ENCODE measurements around the gene MEGF6. TPM values are rescaled to one million over a fixed set of nuclear protein-coding genes. Genes with fewer than 3 reads are reported as not detected.

Gene MEGF6
- total RNA-seq, 1 donor, result 85.4 TPM

DNA sequence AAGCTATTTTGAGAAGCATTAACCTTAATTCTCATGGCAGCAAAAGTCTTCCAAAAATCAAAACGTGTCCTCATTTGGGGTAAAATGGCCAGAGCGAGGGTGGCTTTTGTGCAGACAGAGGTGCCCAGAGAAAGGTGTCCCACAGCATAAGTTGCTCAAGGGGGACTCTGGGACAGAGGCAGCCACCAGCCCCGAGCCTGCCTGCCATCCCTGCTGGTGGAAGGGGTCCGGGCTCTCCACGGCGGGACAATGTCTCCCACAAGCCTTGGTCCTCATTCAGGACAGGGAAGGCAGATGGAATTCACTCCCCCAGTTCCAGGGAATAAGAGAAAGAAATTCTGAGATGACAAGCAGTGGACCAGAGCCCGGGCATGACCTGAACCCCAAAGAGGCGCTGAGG lies 169.4 kb downstream of the MEGF6 start:
- Histone ChIP-seq H3K9me3 (ENCODE audit: low read depth, low read length) (no peaks in the 10 kb centered on the region), H3K4me1 (ENCODE audit: insufficient read depth, low read length) (no peaks in the 10 kb centered on the region), H3K36me3 (ENCODE audit: insufficient read depth, low read length) (no peaks in the 10 kb centered on the region), H3K27me3 (ENCODE audit: insufficient read depth, low read length) (peaks cover 35% of the 10 kb centered on the region), H3K27ac (ENCODE audit: low read depth, low read length) (no peak overlapping the region), H4K20me1 (ENCODE audit: insufficient read depth, low read length) (peaks cover 2% of the 10 kb centered on the region), H3K4me3 (ENCODE audit: insufficient read depth, low read length) (no peak overlapping the region), H3K79me2 (ENCODE audit: insufficient read depth, low read length) (no peaks in the 10 kb centered on the region), H2AFZ (ENCODE audit: low read length) (no peak overlapping the region), H3K4me2 (ENCODE audit: insufficient read depth, low read length) (no peak overlapping the region)
- DNase-seq (ENCODE audit: insufficient read length, low spot score, missing footprints), result no peak
- TF ChIP-seq, protein P1, sequence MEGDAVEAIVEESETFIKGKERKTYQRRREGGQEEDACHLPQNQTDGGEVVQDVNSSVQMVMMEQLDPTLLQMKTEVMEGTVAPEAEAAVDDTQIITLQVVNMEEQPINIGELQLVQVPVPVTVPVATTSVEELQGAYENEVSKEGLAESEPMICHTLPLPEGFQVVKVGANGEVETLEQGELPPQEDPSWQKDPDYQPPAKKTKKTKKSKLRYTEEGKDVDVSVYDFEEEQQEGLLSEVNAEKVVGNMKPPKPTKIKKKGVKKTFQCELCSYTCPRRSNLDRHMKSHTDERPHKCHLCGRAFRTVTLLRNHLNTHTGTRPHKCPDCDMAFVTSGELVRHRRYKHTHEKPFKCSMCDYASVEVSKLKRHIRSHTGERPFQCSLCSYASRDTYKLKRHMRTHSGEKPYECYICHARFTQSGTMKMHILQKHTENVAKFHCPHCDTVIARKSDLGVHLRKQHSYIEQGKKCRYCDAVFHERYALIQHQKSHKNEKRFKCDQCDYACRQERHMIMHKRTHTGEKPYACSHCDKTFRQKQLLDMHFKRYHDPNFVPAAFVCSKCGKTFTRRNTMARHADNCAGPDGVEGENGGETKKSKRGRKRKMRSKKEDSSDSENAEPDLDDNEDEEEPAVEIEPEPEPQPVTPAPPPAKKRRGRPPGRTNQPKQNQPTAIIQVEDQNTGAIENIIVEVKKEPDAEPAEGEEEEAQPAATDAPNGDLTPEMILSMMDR (IDR thresholded peaks at IDR 0.05; ENCODE audit: extremely low read depth, low read depth, low read length), result no peak

DNA sequence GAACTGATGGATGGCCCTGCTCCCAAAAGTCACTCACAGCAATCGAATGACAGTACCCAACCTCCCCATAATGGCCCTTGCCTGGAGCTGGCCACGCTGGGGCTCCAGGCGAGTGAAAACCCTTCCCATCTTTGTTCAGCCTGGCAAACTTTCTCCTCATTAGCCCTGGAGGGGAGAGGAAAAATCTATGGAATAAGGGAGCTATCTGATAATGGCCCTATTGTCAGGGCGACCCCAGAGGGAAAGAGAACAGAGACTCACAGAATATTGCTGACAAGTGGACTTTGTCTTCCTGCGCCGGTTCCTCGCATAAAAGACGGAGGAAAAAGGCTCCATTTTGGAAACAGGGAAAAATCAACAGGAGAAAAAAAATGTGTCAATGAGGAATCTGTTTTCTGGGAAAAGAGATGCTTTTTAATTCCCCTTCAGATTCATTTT lies 169.9 kb downstream of the MEGF6 start:
- TF ChIP-seq, protein P1 (IDR thresholded peaks at IDR 0.05; ENCODE audit: extremely low read depth, low read depth, low read length), result no peak
- H3K79me2 ChIP-seq (ENCODE audit: insufficient read depth, low read length), result no peaks in the 10 kb centered on the region
- H3K4me2 ChIP-seq (ENCODE audit: insufficient read depth, low read length), result no peak overlapping the region
- no peaks in the 10 kb centered on the region for H3K9me3 ChIP-seq (ENCODE audit: low read depth, low read length)
- H3K4me3 ChIP-seq (ENCODE audit: insufficient read depth, low read length), result no peak overlapping the region
- H3K36me3 ChIP-seq (ENCODE audit: insufficient read depth, low read length), result no peaks in the 10 kb centered on the region
- no peak overlapping the region for H2AFZ ChIP-seq (ENCODE audit: low read length)
- H4K20me1 ChIP-seq (ENCODE audit: insufficient read depth, low read length), result peaks cover 2% of the 10 kb centered on the region
- H3K27ac ChIP-seq (ENCODE audit: low read depth, low read length), result no peak overlapping the region
- no peak for DNase-seq (ENCODE audit: insufficient read length, low spot score, missing footprints)
- no peaks in the 10 kb centered on the region for H3K4me1 ChIP-seq (ENCODE audit: insufficient read depth, low read length)
- peaks cover 35% of the 10 kb centered on the region for H3K27me3 ChIP-seq (ENCODE audit: insufficient read depth, low read length)

DNA sequence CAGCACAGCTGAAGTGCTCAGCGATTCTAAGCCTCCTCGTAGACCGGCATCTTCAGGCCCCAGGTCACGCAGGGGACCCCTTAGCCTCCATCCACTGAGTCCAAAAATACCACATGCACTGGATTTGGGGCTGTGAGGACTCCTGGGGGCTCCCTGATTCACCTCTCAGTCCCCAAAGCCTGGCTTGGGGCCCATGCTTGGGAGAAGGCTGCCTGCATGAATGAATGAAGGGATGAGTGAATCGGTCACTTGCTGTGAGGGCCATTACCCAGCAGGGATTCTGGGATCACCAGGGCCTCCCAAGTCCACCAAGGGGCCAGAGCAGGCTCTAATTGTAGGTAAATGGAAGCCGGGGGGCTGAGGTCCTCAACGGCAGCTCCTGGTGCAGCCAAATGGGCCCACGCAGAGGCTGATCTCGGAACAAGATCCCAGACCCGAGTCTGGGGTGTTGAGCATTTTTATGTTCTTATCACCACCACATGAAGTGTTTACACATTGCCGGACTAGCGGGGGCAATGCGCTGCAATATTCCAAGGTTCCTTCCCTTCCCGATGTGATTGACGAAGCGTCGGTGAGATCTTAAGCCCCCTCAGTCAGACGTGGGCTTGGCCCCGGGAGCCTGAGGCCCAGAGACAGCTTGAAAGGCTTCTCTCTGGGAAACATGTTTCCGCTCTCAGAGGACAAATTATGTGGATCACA lies 170.4 kb downstream of the MEGF6 start:
- Histone ChIP-seq H3K79me2 (ENCODE audit: insufficient read depth, low read length) (no peaks in the 10 kb centered on the region), H4K20me1 (ENCODE audit: insufficient read depth, low read length) (peaks cover 2% of the 10 kb centered on the region), H2AFZ (ENCODE audit: low read length) (no peak overlapping the region), H3K27ac (ENCODE audit: low read depth, low read length) (no peak overlapping the region), H3K4me1 (ENCODE audit: insufficient read depth, low read length) (no peaks in the 10 kb centered on the region), H3K36me3 (ENCODE audit: insufficient read depth, low read length) (no peaks in the 10 kb centered on the region), H3K4me2 (ENCODE audit: insufficient read depth, low read length) (no peak overlapping the region), H3K9me3 (ENCODE audit: low read depth, low read length) (no peaks in the 10 kb centered on the region), H3K4me3 (ENCODE audit: insufficient read depth, low read length) (no peak overlapping the region), H3K27me3 (ENCODE audit: insufficient read depth, low read length) (peaks cover 35% of the 10 kb centered on the region)
- DNase-seq (ENCODE audit: insufficient read length, low spot score, missing footprints), result no peak
- TF ChIP-seq, protein P1 (IDR thresholded peaks at IDR 0.05; ENCODE audit: extremely low read depth, low read depth, low read length), result no peak

DNA sequence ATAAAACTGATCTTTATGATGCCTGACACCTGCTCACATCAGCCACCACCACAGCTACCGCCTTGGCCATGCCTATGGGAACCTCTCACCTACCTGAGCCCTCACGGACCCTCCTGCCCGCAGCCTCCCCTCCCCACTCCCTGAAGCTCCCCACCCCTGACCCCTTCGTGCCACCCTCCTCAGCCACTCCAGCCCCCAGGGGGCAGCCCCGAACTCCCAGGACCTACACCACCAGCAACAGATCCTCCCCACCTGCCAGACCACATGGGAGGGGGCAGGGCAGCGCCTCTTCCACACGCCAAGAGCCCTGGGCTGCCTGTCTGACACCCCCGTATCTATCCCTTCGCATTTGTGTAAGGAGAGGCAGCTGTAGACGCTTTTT lies 171.0 kb downstream of the MEGF6 start:
- Histone ChIP-seq H3K4me2 (ENCODE audit: insufficient read depth, low read length) (no peak overlapping the region), H2AFZ (ENCODE audit: low read length) (no peak overlapping the region), H3K9me3 (ENCODE audit: low read depth, low read length) (no peaks in the 10 kb centered on the region), H3K27me3 (ENCODE audit: insufficient read depth, low read length) (peaks cover 35% of the 10 kb centered on the region), H3K4me1 (ENCODE audit: insufficient read depth, low read length) (no peaks in the 10 kb centered on the region), H3K27ac (ENCODE audit: low read depth, low read length) (no peak overlapping the region), H3K36me3 (ENCODE audit: insufficient read depth, low read length) (no peaks in the 10 kb centered on the region), H3K79me2 (ENCODE audit: insufficient read depth, low read length) (no peaks in the 10 kb centered on the region), H4K20me1 (ENCODE audit: insufficient read depth, low read length) (peaks cover 2% of the 10 kb centered on the region), H3K4me3 (ENCODE audit: insufficient read depth, low read length) (no peak overlapping the region)
- DNase-seq (ENCODE audit: insufficient read length, low spot score, missing footprints), result no peak
- TF ChIP-seq, protein P1 (IDR thresholded peaks at IDR 0.05; ENCODE audit: extremely low read depth, low read depth, low read length), result no peak

Small RNA genes within 50 kb of the gene (small RNA-seq; reads per million reads assigned to genes)
- gene MIR551A, result not detected

Other genes with a start within 250 kb of the MEGF6 start
- gene ARHGEF16, start 156.8 kb downstream of the MEGF6 start, total RNA-seq, result not detected in 2 replicates
- 30.9 and 35.8 TPM in 2 replicates for gene TPRG1L, start 13.5 kb upstream of the MEGF6 start, total RNA-seq
- gene WRAP73, start 38.6 kb upstream of the MEGF6 start, total RNA-seq, result 9.8 and 12.4 TPM in 2 replicates
- not detected in 2 replicates for gene TP73, start 41.0 kb upstream of the MEGF6 start, total RNA-seq
- gene CCDC27, start 140.9 kb upstream of the MEGF6 start, total RNA-seq, result not detected in 2 replicates
- not detected in 2 replicates for gene SMIM1, start 161.2 kb upstream of the MEGF6 start, total RNA-seq
- 24.5 and 30.0 TPM in 2 replicates for gene LRRC47, start 185.0 kb upstream of the MEGF6 start, total RNA-seq
- 21.5 and 21.7 TPM in 2 replicates for gene CEP104, start 245.7 kb upstream of the MEGF6 start, total RNA-seq
- gene DFFB, start 246.0 kb upstream of the MEGF6 start, total RNA-seq, result 5.1 and 8.3 TPM in 2 replicates